GM18951 (cell line): ENCODE measurements around the gene NUDT8.
A peak's percentile ranks its signal among the peaks of the same experiment; 100 is the strongest.
"Not testable (repeated sequence)": the region's sequence is repeated elsewhere in the genome, so short reads cannot be mapped to it uniquely, and the experiment has no call there.

ENCODE experiments used
- POLR2A ChIP-seq: IDR thresholded peaks from 4 replicates; pipeline ENCODE4 v1.6.1; 2011; ENCODE audit warnings: mild to moderate bottlenecking; ENCODE audit not compliant: insufficient read length, insufficient read depth; ENCODE audit errors: extremely low read depth
- in situ Hi-C: fragments of 300-500 bp; cut with MboI; formaldehyde crosslinking; loops from one replicate; pipeline ENCODE4 v1.12.0; 2022; ENCODE audit warnings: low sequenced_read_pairs, mixed read lengths, inconsistent platforms; ENCODE audit not compliant: unreplicated experiment

The NUDT8 gene

DNA sequence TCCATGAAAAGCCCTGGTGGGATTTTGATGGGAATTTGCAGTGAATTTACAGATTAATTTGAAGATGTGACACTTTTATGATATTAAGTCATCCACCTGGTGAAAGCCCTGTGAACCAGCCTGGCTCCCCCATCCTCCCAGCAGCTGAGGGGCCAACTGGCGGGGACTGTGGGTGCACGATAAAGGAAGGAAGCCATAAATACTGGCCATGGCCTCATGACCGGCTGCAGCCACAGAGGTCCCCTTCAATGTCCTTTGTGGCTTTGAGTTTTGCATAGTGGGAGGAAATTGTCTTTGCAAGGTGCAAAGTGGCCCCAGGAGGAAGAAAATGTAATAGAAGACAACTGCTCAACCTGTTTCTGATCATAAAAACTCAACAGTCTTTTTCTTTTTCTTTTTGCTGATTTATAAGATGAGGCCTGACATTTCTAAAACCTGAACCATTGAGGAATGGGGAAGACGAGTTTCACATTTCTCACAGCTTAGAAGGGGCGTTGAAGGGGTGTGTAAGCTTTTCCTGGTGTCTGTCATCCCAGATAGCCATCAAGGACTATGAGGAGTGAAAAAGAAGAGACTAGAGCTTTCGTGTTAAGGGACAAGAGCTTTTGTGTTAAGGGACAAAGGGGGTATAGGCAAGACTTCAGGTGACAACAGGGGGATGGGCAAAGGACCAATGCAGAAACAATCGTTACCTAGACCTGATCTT is 29.3 kb downstream of the NUDT8 start:
- TF ChIP-seq POLR2A = peak; percentile 24
- in situ Hi-C loops = no loop called here

DNA sequence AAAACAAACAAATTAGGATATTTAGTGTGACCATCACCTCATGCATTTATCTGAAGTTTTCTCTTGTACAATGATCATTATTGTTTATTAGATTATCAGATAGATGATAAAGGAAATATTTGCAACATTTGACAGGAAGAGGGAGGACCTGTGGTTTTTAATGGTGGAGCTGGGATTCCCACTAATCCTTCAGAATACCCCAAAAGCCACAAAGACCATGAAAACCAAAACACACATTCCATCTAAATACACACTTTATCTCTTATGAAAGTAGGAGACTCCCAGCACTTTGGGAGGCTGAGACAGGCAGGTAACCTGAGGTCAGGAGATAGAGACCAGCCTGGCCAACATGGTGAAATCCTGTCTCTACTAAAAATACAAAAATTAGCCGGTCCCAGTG is 30.6 kb downstream of the NUDT8 start:
- in situ Hi-C loops = no loop called here
- TF ChIP-seq POLR2A = no peak

DNA sequence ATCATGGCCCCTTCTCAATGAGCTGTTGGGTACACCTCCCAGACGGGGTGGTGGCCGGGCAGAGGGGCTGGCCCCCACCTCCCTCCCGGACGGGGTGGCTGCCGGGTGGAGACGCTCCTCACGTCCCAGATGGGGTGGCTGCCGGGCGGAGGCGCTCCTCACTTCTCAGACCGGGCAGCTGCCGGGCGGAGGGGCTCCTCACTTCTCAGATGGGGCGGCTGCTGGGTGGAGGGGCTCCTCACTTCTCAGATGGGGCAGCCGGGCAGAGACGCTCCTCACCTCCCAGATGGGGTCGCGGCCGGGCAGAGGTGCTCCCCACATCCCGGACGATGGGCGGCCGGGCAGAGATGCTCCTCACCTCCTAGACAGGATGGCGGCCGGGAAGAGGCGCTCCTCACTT is 31.8 kb downstream of the NUDT8 start:
- in situ Hi-C loops = not testable (repeated sequence)

DNA sequence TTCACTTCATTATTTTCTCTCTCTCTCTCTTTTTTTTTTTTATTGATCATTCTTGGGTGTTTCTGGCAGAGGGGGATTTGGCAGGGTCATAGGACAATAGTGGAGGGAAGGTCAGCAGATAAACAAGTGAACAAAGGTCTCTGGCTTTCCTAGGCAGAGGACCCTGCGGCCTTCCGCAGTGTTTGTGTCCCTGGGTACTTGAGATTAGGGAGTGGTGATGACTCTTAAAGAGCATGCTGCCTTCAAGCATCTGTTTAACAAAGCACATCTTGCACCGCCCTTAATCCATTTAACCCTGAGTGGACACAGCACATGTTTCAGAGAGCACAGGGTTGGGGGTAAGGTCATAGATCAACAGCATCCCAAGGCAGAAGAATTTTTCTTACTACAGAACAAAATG is 32.3 kb downstream of the NUDT8 start:
- in situ Hi-C loops = not testable (repeated sequence)

DNA sequence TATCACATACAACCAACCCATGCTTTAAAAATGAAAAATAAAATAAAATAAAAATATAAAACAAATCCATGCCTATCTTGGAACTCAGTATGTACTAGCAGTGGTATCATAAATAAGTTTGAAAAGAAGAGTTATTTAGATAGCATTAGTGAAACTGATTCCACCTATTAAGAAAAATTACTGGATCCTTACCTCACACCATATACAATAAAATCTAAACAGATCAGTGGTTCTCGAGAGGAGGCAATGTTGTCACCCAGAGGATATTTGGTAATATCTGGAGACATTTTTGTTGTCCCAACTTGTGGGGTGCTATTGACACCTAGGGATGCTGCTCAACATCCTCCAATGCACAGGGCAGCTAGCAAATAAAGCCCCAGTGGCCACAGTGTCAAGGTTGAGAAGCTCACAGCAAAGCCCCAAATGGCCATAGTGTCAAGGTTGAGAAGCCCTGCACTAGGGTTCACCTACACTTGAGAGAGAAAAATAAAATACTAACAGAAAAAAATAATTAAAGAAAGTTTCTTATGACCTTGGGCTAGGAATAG is 32.9 kb downstream of the NUDT8 start:
- in situ Hi-C loops = no loop called here
- no peak for TF ChIP-seq POLR2A

DNA sequence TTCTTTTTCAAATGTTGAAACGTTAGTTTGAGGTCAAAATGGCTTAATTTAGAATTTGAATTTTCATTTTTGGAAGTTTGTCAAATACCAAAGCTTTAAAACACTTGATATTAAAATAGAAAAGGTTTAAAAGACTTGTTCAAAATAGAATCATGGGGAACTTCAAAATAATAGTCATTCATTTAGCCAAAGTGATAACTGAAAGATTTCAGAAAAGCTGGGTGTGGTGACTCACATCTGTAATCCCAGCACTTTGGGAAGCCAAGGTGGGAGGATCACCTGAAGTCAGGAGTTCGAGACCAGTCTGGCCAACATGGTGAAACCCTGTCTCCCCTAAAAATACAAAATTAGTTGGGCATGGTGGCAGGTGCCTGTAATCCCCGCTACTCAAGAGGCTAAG is 35.3 kb downstream of the NUDT8 start:
- no peak for TF ChIP-seq POLR2A
- in situ Hi-C loops = no loop called here

DNA sequence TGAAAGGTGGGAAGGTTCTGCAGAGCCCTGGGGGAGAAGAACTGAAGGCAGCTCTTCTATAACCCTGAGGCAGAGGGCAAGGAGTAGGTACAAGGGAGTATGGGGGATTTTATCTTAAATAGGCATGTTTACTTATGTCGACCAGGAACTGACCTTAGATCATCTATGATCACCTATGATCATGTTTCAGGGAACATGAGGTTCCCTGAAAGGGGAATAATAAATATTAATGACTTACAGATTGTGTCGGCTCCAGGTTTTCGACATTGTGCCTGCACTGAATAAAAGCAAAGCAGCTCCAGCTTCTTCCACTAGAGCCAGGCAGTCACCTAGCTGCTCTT is 36.2 kb downstream of the NUDT8 start:
- in situ Hi-C loops = no loop called here
- no peak for TF ChIP-seq POLR2A

DNA sequence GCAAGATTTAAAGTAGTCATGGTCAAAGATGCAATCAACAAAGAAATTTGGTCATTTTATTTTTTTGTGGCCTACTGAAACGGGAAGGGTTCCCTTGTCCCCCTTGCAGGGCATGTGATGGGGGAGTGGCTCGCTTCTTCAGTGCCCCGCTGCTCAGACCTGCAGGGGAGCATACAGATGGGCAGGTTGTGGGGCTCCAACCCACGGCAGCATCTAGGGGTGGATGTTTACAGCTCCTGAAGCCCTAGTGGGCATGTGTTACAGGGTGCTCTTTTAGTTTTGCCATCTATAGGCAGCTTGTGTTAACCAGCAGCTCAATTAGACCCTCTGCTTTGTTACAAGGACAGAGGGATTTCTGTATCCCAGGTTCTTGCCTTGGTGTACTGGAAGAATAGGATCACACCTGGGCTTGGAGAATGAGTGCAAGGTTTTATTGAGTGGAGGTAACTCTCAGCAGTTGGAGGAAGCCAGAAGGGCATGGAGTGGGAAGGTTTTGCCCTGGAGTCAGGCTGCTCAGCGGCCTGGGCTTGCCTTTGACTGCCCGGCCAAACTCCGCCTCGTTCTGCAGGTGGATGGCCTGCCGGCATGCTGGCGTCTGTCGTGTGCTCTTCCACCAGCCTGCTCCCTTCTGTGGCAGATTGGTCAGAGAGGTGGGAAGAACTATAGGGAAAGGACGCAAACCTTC is 36.7 kb downstream of the NUDT8 start:
- in situ Hi-C loops = no loop called here

DNA sequence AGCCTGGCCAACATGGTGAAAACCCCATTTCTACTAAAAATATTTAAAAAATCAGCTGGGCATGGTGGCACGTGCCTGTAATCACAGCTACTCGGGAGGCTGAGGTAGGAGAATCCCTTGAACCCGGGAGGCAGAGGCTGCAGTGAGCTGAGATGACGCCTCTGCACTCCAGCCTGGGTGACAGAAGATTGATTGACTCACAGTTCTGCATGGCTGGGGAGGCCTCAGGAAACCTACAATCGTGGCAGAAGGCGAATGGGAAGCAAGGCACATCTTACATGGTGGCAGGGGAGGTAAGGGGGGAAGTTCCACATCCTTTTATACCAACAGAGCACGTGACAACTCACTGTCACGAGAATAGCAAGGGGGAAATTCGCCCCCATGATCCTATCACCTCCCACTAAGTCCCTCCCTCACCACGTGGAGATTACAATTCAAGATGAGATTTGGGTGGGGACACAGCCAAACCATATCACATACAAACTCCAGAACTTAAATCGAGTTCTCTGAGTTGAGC is 40.8 kb downstream of the NUDT8 start:
- in situ Hi-C loops = not testable (repeated sequence)

More for the DNA sequence above, 36.7 kb downstream of the NUDT8 start:
- no peak for TF ChIP-seq POLR2A

DNA sequence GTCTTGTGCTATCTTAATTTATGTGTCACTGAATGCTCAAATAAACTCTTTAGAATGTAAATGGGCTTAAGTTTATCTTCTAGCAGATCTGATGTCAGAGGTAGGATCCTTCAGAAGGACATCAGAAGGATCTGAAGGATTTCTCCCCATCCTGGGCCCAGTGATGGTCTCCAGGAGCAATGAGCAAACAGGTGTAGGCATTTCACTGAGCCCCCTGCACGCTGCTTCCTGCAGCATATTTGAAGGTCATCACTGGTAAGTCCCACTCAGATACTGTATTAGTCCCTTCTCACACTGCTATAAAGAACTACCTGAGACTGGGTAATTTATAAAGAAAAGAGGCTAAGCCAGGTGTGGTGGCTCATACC is 41.6 kb downstream of the NUDT8 start:
- no peak for TF ChIP-seq POLR2A
- in situ Hi-C loops = no loop called here

DNA sequence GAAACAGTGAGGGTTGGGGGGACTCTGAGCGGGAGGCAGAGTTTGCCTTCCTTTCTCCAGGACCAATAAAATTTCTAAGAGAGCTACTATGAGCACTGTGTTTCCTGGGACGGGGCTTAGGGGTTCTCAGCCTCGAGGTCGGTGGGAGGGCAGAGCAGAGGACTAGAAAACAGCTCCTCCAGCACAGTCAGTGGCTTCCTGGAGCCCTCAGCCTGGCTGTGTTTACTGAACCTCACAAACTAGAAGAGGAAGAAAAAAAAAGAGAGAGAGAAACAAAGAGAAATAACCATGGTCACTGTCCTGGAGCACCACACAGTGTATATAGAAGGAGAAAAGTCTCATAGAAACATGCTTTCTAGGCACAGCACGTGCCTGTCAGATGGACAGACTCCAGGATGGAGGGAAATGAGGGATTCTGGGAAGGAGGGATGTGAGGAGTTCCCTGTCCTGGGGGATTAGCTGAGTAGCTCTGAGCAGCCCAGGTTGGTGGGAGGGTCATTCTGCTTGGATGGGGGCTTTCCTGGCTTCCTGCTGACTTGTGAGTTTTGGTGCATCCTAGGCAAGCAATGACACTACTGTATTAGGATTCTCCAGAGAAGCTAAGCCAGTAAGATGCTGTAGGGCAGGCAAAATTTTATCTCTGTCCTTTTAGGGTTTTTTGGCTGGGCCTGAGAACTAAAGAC is 43.0 kb downstream of the NUDT8 start:
- no peak for TF ChIP-seq POLR2A
- in situ Hi-C loops = no loop called here

DNA sequence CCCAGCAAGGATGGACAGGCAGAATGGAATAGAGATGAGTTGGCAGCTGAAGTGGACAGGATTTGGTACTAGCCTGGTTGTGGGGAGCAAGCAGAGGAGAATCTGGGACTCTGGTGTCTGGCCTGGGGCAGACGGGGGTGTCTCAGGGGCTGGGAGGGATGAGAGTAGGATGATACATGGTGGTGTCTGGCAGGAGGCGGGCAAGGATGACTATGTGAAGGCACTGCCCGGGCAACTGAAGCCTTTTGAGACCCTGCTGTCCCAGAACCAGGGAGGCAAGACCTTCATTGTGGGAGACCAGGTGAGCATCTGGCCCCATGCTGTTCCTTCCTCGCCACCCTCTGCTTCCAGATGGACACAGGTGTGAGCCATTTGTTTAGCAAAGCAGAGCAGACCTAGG is 43.8 kb downstream of the NUDT8 start:
- no peak for TF ChIP-seq POLR2A
- in situ Hi-C loops = no loop called here

DNA sequence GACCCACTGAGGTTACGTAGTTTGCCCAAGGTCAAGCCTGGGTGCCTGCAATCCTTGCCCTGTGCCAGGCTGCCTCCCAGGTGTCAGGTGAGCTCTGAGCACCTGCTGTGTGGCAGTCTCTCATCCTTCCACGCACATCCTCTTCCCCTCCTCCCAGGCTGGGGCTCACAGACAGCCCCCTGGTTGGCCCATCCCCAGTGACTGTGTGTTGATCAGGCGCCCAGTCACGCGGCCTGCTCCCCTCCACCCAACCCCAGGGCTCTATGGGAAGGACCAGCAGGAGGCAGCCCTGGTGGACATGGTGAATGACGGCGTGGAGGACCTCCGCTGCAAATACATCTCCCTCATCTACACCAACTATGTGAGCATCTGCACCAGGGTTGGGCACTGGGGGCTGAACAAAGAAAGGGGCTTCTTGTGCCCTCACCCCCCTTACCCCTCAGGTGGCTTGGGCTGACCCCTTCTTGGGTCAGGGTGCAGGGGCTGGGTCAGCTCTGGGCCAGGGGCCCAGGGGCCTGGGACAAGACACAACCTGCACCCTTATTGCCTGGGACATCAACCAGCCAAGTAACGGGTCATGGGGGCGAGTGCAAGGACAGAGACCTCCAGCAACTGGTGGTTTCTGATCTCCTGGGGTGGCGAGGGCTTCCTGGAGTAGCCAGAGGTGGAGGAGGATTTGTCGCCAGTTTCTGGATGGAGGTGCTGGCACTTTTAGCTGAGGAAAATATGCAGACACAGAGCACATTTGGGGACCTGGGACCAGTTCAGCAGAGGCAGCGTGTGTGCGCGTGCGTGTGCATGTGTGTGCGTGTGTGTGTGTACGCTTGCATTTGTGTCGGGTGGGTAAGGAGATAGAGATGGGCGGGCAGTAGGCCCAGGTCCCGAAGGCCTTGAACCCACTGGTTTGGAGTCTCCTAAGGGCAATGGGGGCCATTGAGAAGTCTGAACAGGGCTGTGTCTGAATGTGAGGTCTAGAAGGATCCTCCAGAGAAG is 44.6 kb downstream of the NUDT8 start:
- in situ Hi-C loops = no loop called here
- TF ChIP-seq POLR2A = peak; percentile 10
